ENCODE measurements around the gene P2RX7. TPM values are rescaled to one million over a fixed set of nuclear protein-coding genes. Genes with fewer than 3 reads are reported as not detected.

P2RX7 gene
- total and polyA plus RNA-seq, 9 of the 15 experiments (the other 6 are each of a cell fraction or from before 2014, with no cell fraction given): 0.04 to 0.65 (median 0.30) TPM

DNA sequence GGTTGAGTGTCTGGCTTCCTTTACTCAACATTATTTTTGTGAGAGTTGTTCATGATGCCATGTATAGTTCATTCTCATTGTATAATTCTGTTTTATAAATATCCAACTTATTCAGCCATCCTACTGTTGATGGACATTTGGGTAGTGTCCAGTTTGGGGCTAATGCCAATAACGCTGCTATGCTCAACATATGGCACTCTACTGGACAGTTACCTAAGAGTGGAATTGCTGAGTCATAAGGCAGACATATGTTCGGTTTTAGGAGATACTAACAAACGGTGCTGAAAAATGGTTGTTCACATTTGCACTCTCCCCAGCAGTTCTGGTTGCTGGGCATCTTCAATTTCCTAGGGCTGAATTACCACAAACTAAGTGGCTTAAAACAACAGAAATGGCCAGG is 48.5 kb downstream of the P2RX7 start (continued):
- TF ChIP-seq, protein P1, sequence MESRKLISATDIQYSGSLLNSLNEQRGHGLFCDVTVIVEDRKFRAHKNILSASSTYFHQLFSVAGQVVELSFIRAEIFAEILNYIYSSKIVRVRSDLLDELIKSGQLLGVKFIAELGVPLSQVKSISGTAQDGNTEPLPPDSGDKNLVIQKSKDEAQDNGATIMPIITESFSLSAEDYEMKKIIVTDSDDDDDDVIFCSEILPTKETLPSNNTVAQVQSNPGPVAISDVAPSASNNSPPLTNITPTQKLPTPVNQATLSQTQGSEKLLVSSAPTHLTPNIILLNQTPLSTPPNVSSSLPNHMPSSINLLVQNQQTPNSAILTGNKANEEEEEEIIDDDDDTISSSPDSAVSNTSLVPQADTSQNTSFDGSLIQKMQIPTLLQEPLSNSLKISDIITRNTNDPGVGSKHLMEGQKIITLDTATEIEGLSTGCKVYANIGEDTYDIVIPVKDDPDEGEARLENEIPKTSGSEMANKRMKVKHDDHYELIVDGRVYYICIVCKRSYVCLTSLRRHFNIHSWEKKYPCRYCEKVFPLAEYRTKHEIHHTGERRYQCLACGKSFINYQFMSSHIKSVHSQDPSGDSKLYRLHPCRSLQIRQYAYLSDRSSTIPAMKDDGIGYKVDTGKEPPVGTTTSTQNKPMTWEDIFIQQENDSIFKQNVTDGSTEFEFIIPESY (CRISPR knock-in tag; IDR thresholded peaks at IDR 0.05): peak; percentile 86
- TF ChIP-seq MIER1 (IDR thresholded peaks at IDR 0.05; ENCODE audit: low read depth) (no peak), KAT8 (IDR thresholded peaks at IDR 0.05; ENCODE audit: low read depth) (no peak), NCOA4 (IDR thresholded peaks at IDR 0.05; ENCODE audit: partially characterized antibody) (no peak), GABPB1 (CRISPR knock-in tag; IDR thresholded peaks at IDR 0.05) (no peak), XRCC4 (IDR thresholded peaks at IDR 0.05; ENCODE audit: extremely low read depth, insufficient read depth, insufficient read length) (no peak), MBD2 (IDR thresholded peaks at IDR 0.05; ENCODE audit: borderline replicate concordance, low read depth) (no peak), NEUROD1 (IDR thresholded peaks at IDR 0.05; ENCODE audit: borderline replicate concordance, low read depth, low read length, partially characterized antibody) (no peak), PML (IDR thresholded peaks at IDR 0.05; ENCODE audit: low read length) (no peak)
- TF ChIP-seq, protein P2, sequence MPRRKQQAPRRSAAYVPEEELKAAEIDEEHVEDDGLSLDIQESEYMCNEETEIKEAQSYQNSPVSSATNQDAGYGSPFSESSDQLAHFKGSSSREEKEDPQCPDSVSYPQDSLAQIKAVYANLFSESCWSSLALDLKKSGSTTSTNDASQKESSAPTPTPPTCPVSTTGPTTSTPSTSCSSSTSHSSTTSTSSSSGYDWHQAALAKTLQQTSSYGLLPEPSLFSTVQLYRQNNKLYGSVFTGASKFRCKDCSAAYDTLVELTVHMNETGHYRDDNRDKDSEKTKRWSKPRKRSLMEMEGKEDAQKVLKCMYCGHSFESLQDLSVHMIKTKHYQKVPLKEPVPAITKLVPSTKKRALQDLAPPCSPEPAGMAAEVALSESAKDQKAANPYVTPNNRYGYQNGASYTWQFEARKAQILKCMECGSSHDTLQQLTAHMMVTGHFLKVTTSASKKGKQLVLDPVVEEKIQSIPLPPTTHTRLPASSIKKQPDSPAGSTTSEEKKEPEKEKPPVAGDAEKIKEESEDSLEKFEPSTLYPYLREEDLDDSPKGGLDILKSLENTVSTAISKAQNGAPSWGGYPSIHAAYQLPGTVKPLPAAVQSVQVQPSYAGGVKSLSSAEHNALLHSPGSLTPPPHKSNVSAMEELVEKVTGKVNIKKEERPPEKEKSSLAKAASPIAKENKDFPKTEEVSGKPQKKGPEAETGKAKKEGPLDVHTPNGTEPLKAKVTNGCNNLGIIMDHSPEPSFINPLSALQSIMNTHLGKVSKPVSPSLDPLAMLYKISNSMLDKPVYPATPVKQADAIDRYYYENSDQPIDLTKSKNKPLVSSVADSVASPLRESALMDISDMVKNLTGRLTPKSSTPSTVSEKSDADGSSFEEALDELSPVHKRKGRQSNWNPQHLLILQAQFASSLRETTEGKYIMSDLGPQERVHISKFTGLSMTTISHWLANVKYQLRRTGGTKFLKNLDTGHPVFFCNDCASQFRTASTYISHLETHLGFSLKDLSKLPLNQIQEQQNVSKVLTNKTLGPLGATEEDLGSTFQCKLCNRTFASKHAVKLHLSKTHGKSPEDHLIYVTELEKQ (CRISPR knock-in tag; IDR thresholded peaks at IDR 0.05): no peak
- TF ChIP-seq, protein P3, sequence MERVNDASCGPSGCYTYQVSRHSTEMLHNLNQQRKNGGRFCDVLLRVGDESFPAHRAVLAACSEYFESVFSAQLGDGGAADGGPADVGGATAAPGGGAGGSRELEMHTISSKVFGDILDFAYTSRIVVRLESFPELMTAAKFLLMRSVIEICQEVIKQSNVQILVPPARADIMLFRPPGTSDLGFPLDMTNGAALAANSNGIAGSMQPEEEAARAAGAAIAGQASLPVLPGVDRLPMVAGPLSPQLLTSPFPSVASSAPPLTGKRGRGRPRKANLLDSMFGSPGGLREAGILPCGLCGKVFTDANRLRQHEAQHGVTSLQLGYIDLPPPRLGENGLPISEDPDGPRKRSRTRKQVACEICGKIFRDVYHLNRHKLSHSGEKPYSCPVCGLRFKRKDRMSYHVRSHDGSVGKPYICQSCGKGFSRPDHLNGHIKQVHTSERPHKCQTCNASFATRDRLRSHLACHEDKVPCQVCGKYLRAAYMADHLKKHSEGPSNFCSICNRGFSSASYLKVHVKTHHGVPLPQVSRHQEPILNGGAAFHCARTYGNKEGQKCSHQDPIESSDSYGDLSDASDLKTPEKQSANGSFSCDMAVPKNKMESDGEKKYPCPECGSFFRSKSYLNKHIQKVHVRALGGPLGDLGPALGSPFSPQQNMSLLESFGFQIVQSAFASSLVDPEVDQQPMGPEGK (CRISPR knock-in tag; IDR thresholded peaks at IDR 0.05; ENCODE audit: borderline replicate concordance): no peak
